Mesenchymal stem cell (in vitro differentiated cells and primary cell): ENCODE data around the gene ZNF669.

Experiments used
- DNase-seq: peaks from one replicate; pipeline ENCODE4 v3.0.0-alpha.2; 2013
- H2AFZ ChIP-seq: one replicate; pipeline ENCODE4 v1.6.1; 2013; ENCODE audit warnings: low read depth, mild to moderate bottlenecking, control low read depth, inconsistent platforms, low read length, moderate library complexity
- H2AK5ac ChIP-seq: 2 replicates; pipeline ENCODE4 v1.6.1; 2013; ENCODE audit warnings: low read length, moderate library complexity, mild to moderate bottlenecking, inconsistent platforms; ENCODE audit not compliant: severe bottlenecking
- H2BK120ac ChIP-seq: one replicate; pipeline ENCODE4 v1.6.1; 2013; ENCODE audit warnings: low read depth, mild to moderate bottlenecking, inconsistent platforms, low read length, moderate library complexity
- H2BK12ac ChIP-seq, 2 experiments: one replicate each; pipeline ENCODE4 v1.6.1; 2013; ENCODE audit warnings: inconsistent platforms in 2 of 2, low read length in 2 of 2, mild to moderate bottlenecking in 2 of 2, moderate library complexity in 2 of 2, control low read depth in 1 of 2
- H2BK15ac ChIP-seq: one replicate; pipeline ENCODE4 v1.6.1; 2013; ENCODE audit warnings: mild to moderate bottlenecking, low read depth, inconsistent platforms; ENCODE audit not compliant: poor library complexity, severe bottlenecking
- H2BK5ac ChIP-seq: 2 replicates; pipeline ENCODE4 v1.6.1; 2013; ENCODE audit warnings: low read depth, mild to moderate bottlenecking, low read length, control low read depth, inconsistent platforms; ENCODE audit not compliant: poor library complexity, severe bottlenecking
- H3K14ac ChIP-seq, 2 experiments: one replicate each; pipeline ENCODE4 v1.6.1; 2013; ENCODE audit warnings: inconsistent platforms in 2 of 2, low read length in 2 of 2, control low read depth in 1 of 2, mild to moderate bottlenecking in 1 of 2, moderate library complexity in 1 of 2
- H3K18ac ChIP-seq, 2 experiments: one replicate each; pipeline ENCODE4 v1.6.1; 2013; ENCODE audit warnings: inconsistent platforms in 2 of 2, low read length in 2 of 2, control low read depth in 1 of 2, low read depth in 1 of 2, mild to moderate bottlenecking in 1 of 2
- H3K23ac ChIP-seq, 2 experiments: one replicate each; pipeline ENCODE4 v1.6.1; 2013; ENCODE audit warnings: inconsistent platforms in 2 of 2, low read length in 2 of 2, mild to moderate bottlenecking in 2 of 2, moderate library complexity in 2 of 2, control low read depth in 1 of 2
- H3K27ac ChIP-seq: 2 replicates; pipeline ENCODE4 v1.5.1; 2013; ENCODE audit warnings: mild to moderate bottlenecking, moderate library complexity, low read length, control low read depth, inconsistent platforms; ENCODE audit not compliant: poor library complexity, severe bottlenecking
- H3K27me3 ChIP-seq, 2 experiments: 2 replicates each; pipeline versions ENCODE4 v1.6.1 to v1.7.0; 2013; ENCODE audit warnings: low read length in 2 of 2, mild to moderate bottlenecking in 2 of 2, moderate library complexity in 2 of 2, control low read depth in 1 of 2, inconsistent platforms in 1 of 2; ENCODE audit not compliant: control insufficient read depth in 1 of 2, insufficient read depth in 1 of 2
- H3K36me3 ChIP-seq, 2 experiments: 2 replicates each; pipeline versions ENCODE4 v1.6.1 to v1.7.0; 2013; ENCODE audit warnings: low read length in 2 of 2, control low read depth in 1 of 2, inconsistent platforms in 1 of 2, low read depth in 1 of 2, mild to moderate bottlenecking in 1 of 2; ENCODE audit not compliant: insufficient read depth in 2 of 2, control insufficient read depth in 1 of 2
- H3K4ac ChIP-seq, 2 experiments: one replicate each; pipeline ENCODE4 v1.6.1; 2013; ENCODE audit warnings: inconsistent platforms in 2 of 2, low read length in 2 of 2, mild to moderate bottlenecking in 2 of 2, moderate library complexity in 2 of 2, control low read depth in 1 of 2, low read depth in 1 of 2
- H3K4me1 ChIP-seq: 2 replicates; pipeline ENCODE4 v1.6.1; 2013; ENCODE audit warnings: low read depth, low read length, control low read depth; ENCODE audit not compliant: control insufficient read depth, insufficient read depth
- H3K4me2 ChIP-seq: 2 replicates; pipeline ENCODE4 v1.6.1; 2013; ENCODE audit warnings: low read length, mild to moderate bottlenecking, inconsistent platforms; ENCODE audit not compliant: poor library complexity, severe bottlenecking
- H3K4me3 ChIP-seq, 2 experiments: 2 replicates each; pipeline versions ENCODE4 v1.5.1 to v1.7.0; 2013; ENCODE audit warnings: low read length in 2 of 2, mild to moderate bottlenecking in 2 of 2, control low read depth in 1 of 2, low read depth in 1 of 2; ENCODE audit not compliant: insufficient read depth in 1 of 2
- H3K79me1 ChIP-seq: replicated peaks from 2 replicates; pipeline ENCODE4 v1.6.1; 2013; ENCODE audit warnings: mild to moderate bottlenecking, control low read depth, low read length, inconsistent platforms; ENCODE audit not compliant: poor library complexity, severe bottlenecking
- H3K9ac ChIP-seq: 2 replicates; pipeline ENCODE4 v1.7.0; 2013; ENCODE audit warnings: mild to moderate bottlenecking, low read length, moderate library complexity
- H3K9me3 ChIP-seq: 2 replicates; pipeline ENCODE4 v1.7.0; 2013; ENCODE audit warnings: mild to moderate bottlenecking, low read length; ENCODE audit not compliant: control insufficient read depth
- H4K8ac ChIP-seq: one replicate; pipeline ENCODE4 v1.6.1; 2013; ENCODE audit warnings: inconsistent platforms, mild to moderate bottlenecking, low read length, moderate library complexity
- H4K91ac ChIP-seq: one replicate; pipeline ENCODE4 v1.6.1; 2013; ENCODE audit warnings: mild to moderate bottlenecking, low read length, inconsistent platforms
- WGBS: methylation state at CpG from one replicate; pipeline ENCODE4 v1.1.7; 2013; ENCODE audit warnings: mixed read lengths; 5-methylcytosine and 5-hydroxymethylcytosine counted together

Gene ZNF669

GRCh38 chr1:247114351-247115140 is 10.4 kb upstream of the ZNF669 start:
- DNase-seq, result no peak
- no peak overlapping the region for H2BK12ac ChIP-seq
- no peaks in the 10 kb centered on the region for H3K27me3 ChIP-seq
- no peak overlapping the region for H3K9ac ChIP-seq
- H3K4me3 ChIP-seq, result peak overlapping the region in 1 of 2 experiments; percentile 15
- H2BK15ac ChIP-seq, result no peak overlapping the region
- H3K4me2 ChIP-seq, result no peak overlapping the region
- H3K79me1 ChIP-seq, result peaks cover 2% of the 10 kb centered on the region
- H3K4me1 ChIP-seq, result peaks cover 25% of the 10 kb centered on the region
- no peaks in the 10 kb centered on the region for H3K36me3 ChIP-seq
- H2BK120ac ChIP-seq, result no peak overlapping the region
- no peak overlapping the region for H2BK5ac ChIP-seq
- no peak overlapping the region for H4K8ac ChIP-seq
- H3K4ac ChIP-seq, result no peak overlapping the region
- H2AK5ac ChIP-seq, result no peak overlapping the region
- no peak overlapping the region for H3K18ac ChIP-seq
- H2AFZ ChIP-seq, result no peak overlapping the region
- H3K23ac ChIP-seq, result no peak overlapping the region
- no peak overlapping the region for H3K14ac ChIP-seq
- no peaks in the 10 kb centered on the region for H3K9me3 ChIP-seq
- no peak overlapping the region for H4K91ac ChIP-seq
- no peak overlapping the region for H3K27ac ChIP-seq
- WGBS, result 90% methylated on average over 13 of the region's 13 CpGs

GRCh38 chr1:247113733-247114271 is 9.6 kb upstream of the ZNF669 start:
- no peaks in the 10 kb centered on the region for H3K27me3 ChIP-seq
- no peak overlapping the region for H3K4ac ChIP-seq
- no peak overlapping the region for H2BK5ac ChIP-seq
- no peak overlapping the region for H4K8ac ChIP-seq
- no peak overlapping the region for H3K4me2 ChIP-seq
- no peak overlapping the region for H3K23ac ChIP-seq
- H3K36me3 ChIP-seq, result no peaks in the 10 kb centered on the region
- 89% methylated on average over 5 of the region's 5 CpGs for WGBS
- no peak overlapping the region for H3K9ac ChIP-seq
- H3K18ac ChIP-seq, result no peak overlapping the region
- no peak for DNase-seq
- H3K14ac ChIP-seq, result no peak overlapping the region
- no peak overlapping the region for H4K91ac ChIP-seq
- no peak overlapping the region for H3K4me3 ChIP-seq
- H2AFZ ChIP-seq, result no peak overlapping the region
- H3K79me1 ChIP-seq, result peaks cover 2% of the 10 kb centered on the region
- H3K27ac ChIP-seq, result no peak overlapping the region
- H2AK5ac ChIP-seq, result no peak overlapping the region
- no peaks in the 10 kb centered on the region for H3K9me3 ChIP-seq
- no peak overlapping the region for H2BK15ac ChIP-seq
- no peak overlapping the region for H2BK12ac ChIP-seq
- peaks cover 25% of the 10 kb centered on the region for H3K4me1 ChIP-seq
- no peak overlapping the region for H2BK120ac ChIP-seq

- Histone ChIP-seq H3K9ac (no peak overlapping the region), H3K79me1 (peaks cover 2% of the 10 kb centered on the region), H4K8ac (no peak overlapping the region), H2BK15ac (no peak overlapping the region), H2BK12ac (no peak overlapping the region), H3K27me3 (no peaks in the 10 kb centered on the region), H3K4me1 (peaks cover 25% of the 10 kb centered on the region), H3K4me2 (no peak overlapping the region), H3K36me3 (no peaks in the 10 kb centered on the region), H3K9me3 (no peaks in the 10 kb centered on the region), H2BK5ac (no peak overlapping the region), H2BK120ac (no peak overlapping the region), H3K18ac (peak overlapping the region in 1 of 2 experiments; percentile 12), H2AFZ (peak overlapping the region; percentile 23), H3K27ac (no peak overlapping the region), H3K14ac (no peak overlapping the region), H2AK5ac (no peak overlapping the region), H3K23ac (peak overlapping the region in 1 of 2 experiments; percentile 40), H4K91ac (no peak overlapping the region), H3K4ac (no peak overlapping the region), H3K4me3 (no peak overlapping the region)
- DNase-seq, result no peak
- whole genome bisulfite sequencing, result 86% methylated on average over 5 of the region's 5 CpGs
These were observed 8.9 kb upstream of the ZNF669 start for GRCh38 chr1:247113094-247113497.

GRCh38 chr1:247112479-247112781 is 8.3 kb upstream of the ZNF669 start:
- Histone ChIP-seq H3K23ac (peak overlapping the region in 1 of 2 experiments; percentile 2), H3K9ac (peak overlapping the region; percentile 82), H2AK5ac (no peak overlapping the region), H3K4me2 (peak overlapping the region; percentile 97), H2AFZ (peak overlapping the region; percentile 39), H3K9me3 (no peaks in the 10 kb centered on the region), H3K4ac (peak overlapping the region; percentile 45 to 76), H3K27ac (no peak overlapping the region), H4K91ac (peak overlapping the region; percentile 99), H2BK120ac (no peak overlapping the region), H2BK12ac (peak overlapping the region in 1 of 2 experiments; percentile 34), H3K36me3 (no peaks in the 10 kb centered on the region), H3K27me3 (no peaks in the 10 kb centered on the region), H2BK15ac (peak overlapping the region; percentile 33), H3K18ac (peak overlapping the region in 1 of 2 experiments; percentile 35), H3K14ac (peak overlapping the region in 1 of 2 experiments; percentile 28), H3K79me1 (peaks cover 2% of the 10 kb centered on the region), H2BK5ac (no peak overlapping the region), H3K4me3 (peak overlapping the region; percentile 76 to 82), H4K8ac (peak overlapping the region; percentile 99), H3K4me1 (peaks cover 25% of the 10 kb centered on the region)
- DNase-seq, result no peak
- 78% methylated on average over 9 of the region's 9 CpGs for WGBS
